PC-9 (cell line): Measurements from ENCODE around the gene MECP2.

Source experiments
- CTCF ChIP-seq: fragments of 200-600 bp; sonication (generic); conservative IDR thresholded peaks from 2 replicates; pipeline ENCODE4 v1.6.1; 2017; ENCODE audit warnings: mixed run types, antibody characterized with exemption, mild to moderate bottlenecking, moderate library complexity
- EZH2 ChIP-seq: fragments of 200-600 bp; sonication (generic); IDR thresholded peaks from 2 replicates; pipeline ENCODE4 v1.8.0; 2017; ENCODE audit warnings: antibody characterized with exemption, low read depth

DNA sequence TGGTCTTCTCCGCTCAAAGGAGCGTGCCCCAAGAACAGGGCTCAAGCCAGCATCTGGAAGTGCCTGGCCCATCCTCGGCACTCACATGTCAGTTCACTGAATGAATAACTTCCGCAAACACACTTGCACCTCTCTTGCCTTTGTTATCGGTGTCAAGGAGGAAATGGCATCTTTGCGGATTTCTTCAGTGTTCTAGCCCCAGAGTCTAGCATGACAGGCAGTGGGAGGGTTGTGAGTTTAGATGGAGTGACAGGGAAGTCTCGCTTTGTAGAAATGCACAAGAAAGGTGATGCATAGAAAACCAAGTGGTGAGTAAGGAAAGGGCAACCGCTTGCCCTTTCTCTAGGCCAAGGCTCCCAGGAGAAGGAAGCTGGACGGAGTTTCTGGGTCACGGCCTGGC, 17.6 kb upstream of the MECP2 start:
- TF ChIP-seq CTCF (no peak), EZH2 (no peak)
